ENCODE data around the gene ANKUB1. TPM values are rescaled to one million over a fixed set of nuclear protein-coding genes. Genes with fewer than 3 reads are reported as not detected.
A peak's percentile ranks its signal among the peaks of the same experiment; 100 is the strongest.

Gene ANKUB1
- total and polyA plus RNA-seq, 7 donors, result not detected

DNA sequence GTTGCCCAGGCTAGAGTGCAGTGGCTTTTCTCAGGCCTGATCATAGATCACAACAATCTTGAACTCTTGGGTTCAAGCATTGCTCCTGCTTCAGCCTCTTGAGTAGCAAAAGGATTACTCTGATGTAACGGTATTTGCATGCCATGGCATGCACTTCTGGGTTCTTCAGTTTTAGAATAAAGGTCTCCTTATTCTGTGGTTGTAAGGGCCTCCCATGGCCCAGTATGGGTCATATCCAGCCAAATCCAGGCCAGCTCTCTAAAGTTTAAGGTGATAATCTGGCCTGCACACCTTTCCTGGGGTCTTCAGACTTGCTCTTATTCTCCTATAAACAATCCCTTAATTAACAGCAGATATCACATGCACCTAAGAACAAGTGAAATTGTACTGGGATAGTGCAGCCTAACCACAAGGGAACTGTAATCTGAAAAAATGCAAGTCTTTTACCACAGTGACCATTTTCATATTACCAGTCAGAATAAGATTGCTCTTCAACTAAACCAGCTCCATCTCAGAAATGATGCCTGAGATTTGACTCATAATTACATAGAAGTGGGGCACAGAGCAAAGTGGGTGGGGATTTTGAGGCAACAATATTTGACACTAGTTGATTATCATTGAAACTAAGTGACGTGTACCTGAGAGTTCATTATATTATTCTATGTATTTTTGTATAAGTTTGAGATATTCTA, 65.5 kb downstream of the ANKUB1 start:
- Histone ChIP-seq H3K27me3 (no peaks in the 10 kb centered on the region), H3K9me3 (no peaks in the 10 kb centered on the region), H3K4me3 (no peak overlapping the region), H3K27ac (no peak overlapping the region), H3K36me3 (no peaks in the 10 kb centered on the region), H3K4me1 (no peaks in the 10 kb centered on the region)
- whole genome bisulfite sequencing, 2 donors, result 85 to 87% methylated on average over 2 of the region's 2 CpGs
- intact Hi-C loops (cut with DNase I), result no loop called here
- no peak for TF ChIP-seq POLR2AphosphoS5 (IDR thresholded peaks at IDR 0.05)
- DNase-seq, result no peak

DNA sequence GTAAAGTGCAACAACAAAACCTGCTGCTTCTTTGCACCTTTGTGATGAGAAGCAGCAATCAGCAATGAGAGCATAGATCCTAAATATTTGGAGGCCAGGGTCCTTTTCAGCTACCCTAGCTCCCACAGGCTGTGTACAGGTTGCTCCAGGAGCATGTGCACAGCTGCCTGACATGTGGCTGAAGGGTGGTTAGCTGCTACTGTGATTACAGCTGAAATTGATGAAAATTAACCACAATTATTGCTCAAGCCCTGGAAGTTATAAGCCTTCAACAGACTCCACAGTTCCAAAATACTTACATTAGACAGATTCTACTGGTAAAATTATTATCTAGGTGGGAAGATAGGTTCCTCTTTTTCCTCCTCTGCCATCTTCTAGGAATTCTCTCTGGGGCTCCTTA, 68.6 kb downstream of the ANKUB1 start:
- intact Hi-C loops (cut with DNase I), result no loop called here
- no peak for DNase-seq
- no peaks in the 10 kb centered on the region for H3K4me1 ChIP-seq
- H3K36me3 ChIP-seq, result no peaks in the 10 kb centered on the region
- peaks cover 0 to 8% (median 4%) of the 10 kb centered on the region in 4 donors for H3K9me3 ChIP-seq
- no peaks in the 10 kb centered on the region for H3K27me3 ChIP-seq
- no peak overlapping the region for H3K27ac ChIP-seq
- H3K4me3 ChIP-seq, result no peak overlapping the region
- TF ChIP-seq POLR2AphosphoS5 (IDR thresholded peaks at IDR 0.05) (no peak), POLR2A (IDR thresholded peaks at IDR 0.05) (no peak), EP300 (IDR thresholded peaks at IDR 0.05) (no peak)
- TF ChIP-seq, protein P1, sequence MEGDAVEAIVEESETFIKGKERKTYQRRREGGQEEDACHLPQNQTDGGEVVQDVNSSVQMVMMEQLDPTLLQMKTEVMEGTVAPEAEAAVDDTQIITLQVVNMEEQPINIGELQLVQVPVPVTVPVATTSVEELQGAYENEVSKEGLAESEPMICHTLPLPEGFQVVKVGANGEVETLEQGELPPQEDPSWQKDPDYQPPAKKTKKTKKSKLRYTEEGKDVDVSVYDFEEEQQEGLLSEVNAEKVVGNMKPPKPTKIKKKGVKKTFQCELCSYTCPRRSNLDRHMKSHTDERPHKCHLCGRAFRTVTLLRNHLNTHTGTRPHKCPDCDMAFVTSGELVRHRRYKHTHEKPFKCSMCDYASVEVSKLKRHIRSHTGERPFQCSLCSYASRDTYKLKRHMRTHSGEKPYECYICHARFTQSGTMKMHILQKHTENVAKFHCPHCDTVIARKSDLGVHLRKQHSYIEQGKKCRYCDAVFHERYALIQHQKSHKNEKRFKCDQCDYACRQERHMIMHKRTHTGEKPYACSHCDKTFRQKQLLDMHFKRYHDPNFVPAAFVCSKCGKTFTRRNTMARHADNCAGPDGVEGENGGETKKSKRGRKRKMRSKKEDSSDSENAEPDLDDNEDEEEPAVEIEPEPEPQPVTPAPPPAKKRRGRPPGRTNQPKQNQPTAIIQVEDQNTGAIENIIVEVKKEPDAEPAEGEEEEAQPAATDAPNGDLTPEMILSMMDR (IDR thresholded peaks at IDR 0.05), result no peak

DNA sequence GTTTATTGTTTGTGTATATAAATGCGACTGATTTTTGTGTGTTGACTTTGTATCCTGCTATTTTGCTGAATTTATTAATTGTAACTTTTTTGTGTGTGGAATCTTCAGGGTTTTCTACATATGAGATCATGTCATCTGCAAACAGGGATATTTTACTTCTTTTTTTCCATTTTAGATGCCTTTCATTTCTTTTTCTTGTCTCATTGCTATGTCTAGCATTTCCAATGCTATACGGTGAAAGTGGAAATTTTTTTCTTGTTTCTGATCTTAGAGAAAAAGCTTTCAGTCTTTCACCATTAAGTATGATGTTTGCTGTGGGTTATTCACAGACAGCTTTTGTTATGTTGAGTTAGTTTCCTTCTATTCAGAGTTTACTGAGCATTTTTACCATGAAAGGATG, 71.4 kb downstream of the ANKUB1 start:
- H3K27me3 ChIP-seq, result no peaks in the 10 kb centered on the region
- WGBS, 2 donors, result 96 to 97% methylated on average over 2 of the region's 2 CpGs
- intact Hi-C loops (cut with DNase I), result no loop called here

DNA sequence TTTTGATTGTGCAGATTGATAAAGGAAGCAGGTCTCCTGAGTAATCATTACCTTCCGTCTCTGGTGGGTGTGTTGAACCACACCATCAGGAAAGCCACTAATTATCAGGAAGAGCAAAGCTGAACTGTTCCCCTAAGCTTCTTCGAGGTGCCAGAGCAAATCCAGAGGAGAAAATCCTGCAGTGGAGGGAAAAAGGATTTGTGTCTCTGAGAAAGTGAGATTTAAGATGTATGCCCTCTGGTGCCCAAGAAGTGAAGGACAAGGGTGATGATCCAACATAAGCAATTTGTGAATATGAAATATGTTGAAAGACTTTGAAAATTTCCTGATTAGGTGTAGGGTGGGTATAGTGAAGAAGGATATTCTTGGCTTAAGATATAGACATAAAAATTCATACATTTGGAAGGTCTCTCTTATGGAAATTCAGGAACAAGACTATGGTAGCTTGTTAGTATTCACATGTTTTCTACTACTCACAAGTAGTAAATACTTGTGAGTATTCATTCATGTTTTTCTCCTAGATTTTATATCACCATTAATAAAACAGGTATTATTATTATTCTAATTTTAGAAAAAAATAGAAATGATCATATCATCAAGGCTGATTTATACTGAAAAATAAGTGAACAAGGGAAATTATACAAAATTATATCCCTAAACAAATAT, 74.8 kb downstream of the ANKUB1 start:
- intact Hi-C loops (cut with DNase I), result loop anchor here (1.0 to 5.0 kb wide), 3 partner anchors 60 to 205 kb away; partner anchors contain the start of gene WWTR1
- Histone ChIP-seq H3K9me3 (peaks cover 0 to 8% (median 4%) of the 10 kb centered on the region in 4 donors), H3K36me3 (no peaks in the 10 kb centered on the region), H3K4me1 (peaks cover 0 to 7% (median 6%) of the 10 kb centered on the region in 4 donors), H3K4me3 (no peak overlapping the region), H3K27me3 (no peaks in the 10 kb centered on the region), H3K27ac (peak overlapping the region in 3 of 4 donors; percentile 2 to 38 (median 34))
- TF ChIP-seq POLR2AphosphoS5 (IDR thresholded peaks at IDR 0.05) (peak in 1 of 4 donors; percentile 32), POLR2A (IDR thresholded peaks at IDR 0.05) (no peak), EP300 (IDR thresholded peaks at IDR 0.05) (no peak)
- TF ChIP-seq, protein P1 (IDR thresholded peaks at IDR 0.05), result peak; percentile 74 to 80 (median 78)
- 6 to 27% methylated on average over 2 of the region's 2 CpGs for WGBS, 2 donors
- peak; percentile 79 for DNase-seq

More for the DNA sequence above, 71.4 kb downstream of the ANKUB1 start:
- no peak for DNase-seq
- H3K4me1 ChIP-seq, result peaks cover 0 to 7% (median 6%) of the 10 kb centered on the region in 4 donors
- peaks cover 0 to 8% (median 4%) of the 10 kb centered on the region in 4 donors for H3K9me3 ChIP-seq
- H3K4me3 ChIP-seq, result no peak overlapping the region
- H3K27ac ChIP-seq, result no peak overlapping the region
- TF ChIP-seq POLR2A (IDR thresholded peaks at IDR 0.05) (no peak), EP300 (IDR thresholded peaks at IDR 0.05) (no peak), POLR2AphosphoS5 (IDR thresholded peaks at IDR 0.05) (no peak)
- TF ChIP-seq, protein P1 (IDR thresholded peaks at IDR 0.05), result no peak
- H3K36me3 ChIP-seq, result no peaks in the 10 kb centered on the region

DNA sequence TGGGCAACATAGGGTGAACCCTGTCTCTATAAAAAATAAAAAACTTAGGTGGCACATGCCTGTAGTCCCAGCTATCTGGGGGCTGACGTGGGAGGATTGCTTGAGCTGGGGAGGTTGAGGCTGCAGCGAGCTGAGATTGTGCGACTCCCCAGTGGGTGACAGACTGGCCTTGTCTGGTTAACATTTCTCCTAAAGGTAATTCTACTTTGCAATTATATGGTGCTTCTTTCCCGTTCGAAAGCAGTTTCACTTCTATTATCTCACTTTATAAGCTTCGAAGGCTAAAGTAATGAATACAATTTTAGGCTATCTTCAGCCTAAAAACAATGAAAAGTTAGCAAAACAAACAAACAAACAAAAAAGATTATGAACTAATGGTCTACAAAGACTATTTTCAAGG, 75.4 kb downstream of the ANKUB1 start:
- no peak for DNase-seq
- Histone ChIP-seq H3K4me3 (no peak overlapping the region), H3K36me3 (no peaks in the 10 kb centered on the region), H3K27ac (peak overlapping the region in 3 of 4 donors; percentile 2 to 38 (median 34)), H3K27me3 (no peaks in the 10 kb centered on the region), H3K9me3 (peaks cover 0 to 8% (median 4%) of the 10 kb centered on the region in 4 donors), H3K4me1 (peaks cover 0 to 7% (median 6%) of the 10 kb centered on the region in 4 donors)
- WGBS, 2 donors, result 21 to 79% methylated on average over 6 of the region's 6 CpGs
- intact Hi-C loops (cut with DNase I), result loop anchor here (1.0 to 5.0 kb wide), 3 partner anchors 60 to 205 kb away; partner anchors contain the start of gene WWTR1
- TF ChIP-seq, protein P1 (IDR thresholded peaks at IDR 0.05), result no peak
- TF ChIP-seq POLR2AphosphoS5 (IDR thresholded peaks at IDR 0.05) (no peak), POLR2A (IDR thresholded peaks at IDR 0.05) (no peak), EP300 (IDR thresholded peaks at IDR 0.05) (no peak)
